HFFc6 (cell line): ENCODE data around the gene TTC31. TPM values are rescaled to one million over a fixed set of nuclear protein-coding genes. Genes with fewer than 3 reads are reported as not detected.

ENCODE experiments used
- DNase-seq: peaks from one replicate; pipeline ENCODE4 v3.0.0-alpha.2; 2018
- H3K27ac Mint-ChIP-seq: 2 replicates; pipeline ENCODE4 v1.8.0; 2020; ENCODE audit warnings: mild to moderate bottlenecking, mixed read lengths
- H3K27me3 Mint-ChIP-seq: 2 replicates; pipeline ENCODE4 v1.8.0; 2021; ENCODE audit warnings: mild to moderate bottlenecking, moderate library complexity, mixed read lengths; ENCODE audit not compliant: insufficient read depth
- H3K36me3 Mint-ChIP-seq: 2 replicates; pipeline ENCODE4 v1.8.0; 2021; ENCODE audit warnings: low read depth, mixed read lengths
- H3K4me1 Mint-ChIP-seq: 2 replicates; pipeline ENCODE4 v1.8.0; 2020; ENCODE audit warnings: low read depth, mixed read lengths
- H3K4me3 Mint-ChIP-seq: 2 replicates; pipeline ENCODE4 v1.8.0; 2020; ENCODE audit warnings: mild to moderate bottlenecking, moderate library complexity, mixed read lengths
- H3K9me3 Mint-ChIP-seq: 2 replicates; pipeline ENCODE4 v1.8.0; 2020; ENCODE audit warnings: mild to moderate bottlenecking, mixed read lengths
- CTCF ChIP-seq: fragments of 200-600 bp; sonication (generic); IDR thresholded peaks from 2 replicates; pipeline ENCODE4 v1.5.0; 2021; ENCODE audit warnings: antibody characterized with exemption, mild to moderate bottlenecking
- total RNA-seq, 6 experiments: library from RNA; stranded (reverse); fragmentation: NEBNext Ultra II Directional; extraction: Animal tissue kit (Norgen Biotek cat#: 25700); gene quantifications; 2 replicates in 1 of 6; 3 replicates in 5 of 6; pipeline ENCODE4 v1.2.3, GENCODE V29; 2021

TTC31 gene
- total RNA-seq, 6 experiments from 2014 or later, result 14.3 to 17.4 (median 16.7) TPM

- no peaks in the 10 kb centered on the region for H3K9me3 Mint-ChIP-seq
- no peak for TF ChIP-seq CTCF
- no peak overlapping the region for H3K27ac Mint-ChIP-seq
- peaks cover 47% of the 10 kb centered on the region for H3K36me3 Mint-ChIP-seq
- H3K4me3 Mint-ChIP-seq, result no peak overlapping the region
- no peak for DNase-seq
- H3K27me3 Mint-ChIP-seq, result no peaks in the 10 kb centered on the region
- H3K4me1 Mint-ChIP-seq, result peaks cover 40% of the 10 kb centered on the region
These were observed 7.0 kb downstream of the TTC31 start for GRCh38 chr2:74489906-74490305.

- Mint-ChIP-seq H3K27ac (no peak overlapping the region), H3K4me3 (no peak overlapping the region), H3K27me3 (peaks cover 1% of the 10 kb centered on the region; the same call in 1 of the 2 replicates), H3K9me3 (no peaks in the 10 kb centered on the region), H3K4me1 (peaks cover 37% of the 10 kb centered on the region), H3K36me3 (peaks cover 38% of the 10 kb centered on the region)
- TF ChIP-seq CTCF, result no peak
- DNase-seq, result no peak
These were observed 9.0 kb downstream of the TTC31 start for GRCh38 chr2:74491648-74492544.

- no peak overlapping the region for H3K4me3 Mint-ChIP-seq
- H3K36me3 Mint-ChIP-seq, result peaks cover 34% of the 10 kb centered on the region
- H3K27ac Mint-ChIP-seq, result peak overlapping the region; percentile 49
- DNase-seq, result no peak
- H3K4me1 Mint-ChIP-seq, result peaks cover 31% of the 10 kb centered on the region
- no peak for TF ChIP-seq CTCF
- H3K27me3 Mint-ChIP-seq, result peaks cover 4% of the 10 kb centered on the region
- H3K9me3 Mint-ChIP-seq, result no peaks in the 10 kb centered on the region
These were observed 10.7 kb downstream of the TTC31 start for GRCh38 chr2:74493546-74493945.

- TF ChIP-seq CTCF, result no peak
- no peaks in the 10 kb centered on the region for H3K9me3 Mint-ChIP-seq
- H3K36me3 Mint-ChIP-seq, result peaks cover 30% of the 10 kb centered on the region
- peaks cover 11% of the 10 kb centered on the region for H3K27me3 Mint-ChIP-seq
- H3K27ac Mint-ChIP-seq, result no peak overlapping the region
- peaks cover 27% of the 10 kb centered on the region for H3K4me1 Mint-ChIP-seq
- no peak for DNase-seq
- no peak overlapping the region for H3K4me3 Mint-ChIP-seq
These were observed 12.6 kb downstream of the TTC31 start for GRCh38 chr2:74495440-74495839.

- Mint-ChIP-seq H3K4me1 (peaks cover 27% of the 10 kb centered on the region), H3K27ac (no peak overlapping the region), H3K4me3 (no peak overlapping the region), H3K27me3 (peaks cover 17% of the 10 kb centered on the region), H3K36me3 (peaks cover 16% of the 10 kb centered on the region), H3K9me3 (no peaks in the 10 kb centered on the region)
- DNase-seq, result no peak
- TF ChIP-seq CTCF, result no peak
These were observed 14.3 kb downstream of the TTC31 start for GRCh38 chr2:74496997-74497776.
